ENCODE data around the gene SPDEF.

Gene SPDEF

DNA sequence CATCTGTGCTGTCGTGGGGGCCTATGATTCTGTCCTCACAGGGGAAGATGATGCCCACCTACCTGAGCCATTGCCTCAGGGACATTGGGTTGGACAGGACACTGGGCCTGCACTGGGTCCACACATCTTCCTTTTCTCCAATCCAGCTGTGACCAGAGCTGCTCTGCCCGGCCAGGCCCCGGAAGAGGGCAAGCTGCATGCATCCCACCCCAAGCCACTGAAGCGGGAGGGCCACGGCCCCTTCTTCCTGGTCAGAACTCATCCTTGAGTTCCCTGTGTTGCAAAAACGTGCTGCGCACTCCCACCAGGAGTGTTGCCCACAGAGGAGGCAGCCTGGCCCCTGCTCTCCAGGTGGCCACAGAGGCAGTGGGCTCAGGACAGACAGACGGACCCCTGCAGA is 38.2 kb downstream of the SPDEF start:
- H3K4me3 ChIP-seq (ENCODE audit: low read length) = no peak overlapping the region
- TF ChIP-seq ZNF274 (IDR thresholded peaks at IDR 0.05; ENCODE audit: low read depth, low read length) = no peak

DNA sequence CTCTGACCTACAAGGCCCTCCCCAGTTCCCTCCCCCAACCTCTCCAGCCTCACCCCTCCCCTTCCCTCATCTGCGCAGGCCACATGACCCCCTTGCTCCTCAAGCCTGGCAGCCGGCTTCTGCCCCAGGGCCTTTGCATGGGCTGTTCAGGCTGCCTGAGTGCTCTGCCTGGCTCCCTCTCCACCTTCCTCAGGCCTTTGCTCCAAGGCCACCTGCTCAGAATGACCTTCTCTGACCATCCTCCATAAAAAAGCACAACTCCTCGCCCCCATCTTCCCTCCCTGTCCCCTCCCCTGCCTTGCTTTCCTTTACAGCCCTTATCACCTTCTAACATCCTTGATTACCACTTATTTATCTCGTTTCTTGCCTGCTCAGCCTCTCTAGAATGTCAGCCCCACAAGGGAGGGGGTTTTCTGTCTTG is 38.7 kb downstream of the SPDEF start:
- no peak overlapping the region for H3K4me3 ChIP-seq (ENCODE audit: low read length)
- no peak for TF ChIP-seq ZNF274 (IDR thresholded peaks at IDR 0.05; ENCODE audit: low read depth, low read length)

DNA sequence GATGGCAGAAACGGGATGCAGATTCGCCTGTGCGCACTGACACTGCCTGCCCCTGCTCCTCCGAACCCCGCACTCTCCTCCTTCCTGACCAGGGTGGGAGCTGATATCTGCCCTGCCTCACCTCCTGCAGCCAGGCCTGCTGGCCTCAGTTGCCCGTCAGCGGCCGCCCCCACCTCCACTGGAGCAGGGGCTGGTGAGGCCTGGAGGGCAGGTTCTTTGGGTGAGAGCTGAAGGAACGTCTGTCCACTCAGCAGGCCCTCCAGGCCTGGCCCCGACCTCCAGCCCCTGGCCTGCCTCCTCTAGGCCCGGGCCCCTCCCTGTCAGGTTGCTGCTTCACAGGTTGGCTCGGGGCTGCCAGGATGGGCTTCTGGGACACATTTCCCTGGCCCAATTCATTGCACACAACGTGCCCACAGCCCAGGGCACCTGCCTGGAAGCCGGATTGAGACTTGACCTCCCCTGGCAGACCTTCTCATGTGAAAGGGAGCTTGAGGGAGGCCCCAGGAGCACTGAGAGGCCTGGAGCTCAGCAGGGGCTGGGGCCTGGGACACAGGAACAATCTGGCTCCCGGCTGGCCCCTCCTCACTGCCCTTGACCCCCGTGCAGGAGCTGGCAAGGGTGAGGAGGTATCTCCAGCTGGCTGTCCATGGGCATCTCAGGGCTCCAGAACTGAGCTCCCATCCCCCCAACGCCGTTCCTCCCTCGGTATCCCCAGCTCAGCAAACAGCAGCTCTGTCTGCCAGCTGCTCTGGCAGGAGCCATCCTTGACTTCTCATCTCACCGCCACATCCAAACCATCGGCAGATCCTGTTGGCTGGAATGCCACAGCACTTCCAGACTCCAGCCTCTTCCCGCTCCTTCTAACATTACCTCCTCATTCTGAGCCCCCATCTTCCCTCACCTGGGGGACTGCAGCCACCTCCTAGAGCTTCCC is 39.5 kb downstream of the SPDEF start:
- H3K4me3 ChIP-seq (ENCODE audit: low read length) = no peak overlapping the region
- no peak for TF ChIP-seq ZNF274 (IDR thresholded peaks at IDR 0.05; ENCODE audit: low read depth, low read length)

DNA sequence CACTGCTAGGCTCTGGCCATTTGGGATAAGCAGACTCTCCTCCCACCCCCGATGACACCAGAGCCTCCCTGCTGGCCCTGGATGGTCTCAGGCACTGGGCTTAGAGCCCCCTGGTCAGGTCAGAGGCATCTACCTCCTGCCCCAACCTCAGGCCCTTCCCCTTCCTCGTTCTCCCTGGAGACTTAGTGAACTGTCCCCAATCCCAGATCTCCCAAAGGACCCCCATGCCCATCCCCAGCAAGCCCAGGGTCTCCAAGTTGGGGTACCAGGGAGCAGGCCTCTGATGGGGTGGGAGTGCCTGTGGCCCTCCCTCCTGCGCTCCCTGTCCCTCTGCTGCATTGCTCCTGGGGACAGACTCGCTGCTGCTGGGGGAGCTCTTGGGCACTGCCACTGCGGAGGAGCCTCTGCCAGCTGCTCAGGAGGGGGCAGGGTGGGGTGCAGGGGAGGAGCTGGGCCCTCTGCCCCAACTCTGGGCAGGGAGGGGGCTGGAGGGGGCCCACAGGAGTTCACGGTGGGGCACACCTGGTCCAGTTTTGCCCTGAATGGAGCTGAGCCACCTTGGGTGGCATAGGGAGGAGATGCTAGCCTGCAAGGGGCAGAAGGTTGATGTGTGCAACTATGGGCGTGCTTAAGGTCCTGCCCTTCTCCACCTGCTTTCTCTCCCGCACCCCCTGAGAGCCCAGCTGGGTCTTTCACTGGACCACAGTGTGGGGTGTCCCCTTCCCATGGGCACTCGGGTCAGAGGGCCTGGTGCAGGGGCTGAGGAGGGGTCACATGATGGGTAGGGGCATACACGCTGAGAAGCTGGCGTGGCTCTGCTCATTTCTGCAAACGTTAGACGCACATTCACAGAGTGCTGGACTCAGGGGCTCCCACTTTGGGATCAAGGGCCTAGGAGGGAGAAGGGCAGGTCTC is 40.4 kb downstream of the SPDEF start:
- no peak for TF ChIP-seq ZNF274 (IDR thresholded peaks at IDR 0.05; ENCODE audit: low read depth, low read length)
- H3K4me3 ChIP-seq (ENCODE audit: low read length) = no peak overlapping the region

DNA sequence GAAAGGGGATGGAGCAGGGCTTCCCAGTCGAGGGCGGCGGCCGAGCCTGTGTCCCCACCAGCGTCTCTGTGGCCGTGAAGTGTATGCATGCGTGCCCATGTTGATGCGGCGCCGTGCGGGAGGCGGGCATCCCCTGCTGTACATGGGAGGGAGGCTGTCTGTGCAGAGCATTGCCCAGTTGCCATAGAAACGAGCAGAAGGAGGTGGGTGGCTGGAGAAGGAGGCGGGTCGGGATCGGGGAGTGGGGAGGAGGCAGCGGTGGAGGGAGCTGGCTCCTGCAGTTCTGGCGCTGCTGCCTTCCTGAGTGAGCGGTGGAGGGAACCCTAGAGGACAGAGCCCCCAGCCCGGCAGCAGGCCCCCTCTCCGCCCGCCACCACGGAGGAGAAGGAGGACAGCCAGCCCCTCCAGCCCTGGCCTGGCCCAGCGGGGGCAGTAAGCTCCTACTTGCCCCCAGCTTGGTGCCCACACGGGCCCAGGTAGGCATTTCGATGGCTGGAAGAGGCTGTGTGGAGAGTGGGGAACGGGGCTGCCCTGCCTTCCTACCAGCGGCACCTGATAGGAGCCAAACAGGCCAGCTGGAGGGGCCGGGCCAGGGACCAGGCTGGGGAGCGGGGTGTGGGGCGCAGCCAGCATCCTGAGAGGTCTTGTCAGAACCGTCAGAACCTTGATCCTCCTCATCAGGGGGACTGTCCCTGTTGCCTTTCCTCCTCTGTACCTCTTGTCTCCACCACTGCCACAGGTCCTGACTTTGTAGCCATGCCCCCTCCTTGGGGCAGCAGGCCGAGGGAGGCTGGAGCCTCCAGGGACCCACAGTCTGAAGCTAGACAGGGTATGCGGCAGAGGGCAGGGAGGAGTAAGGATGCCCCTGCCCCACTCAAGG is 41.3 kb downstream of the SPDEF start:
- no peak overlapping the region for H3K4me3 ChIP-seq (ENCODE audit: low read length)
- no peak for TF ChIP-seq ZNF274 (IDR thresholded peaks at IDR 0.05; ENCODE audit: low read depth, low read length)

DNA sequence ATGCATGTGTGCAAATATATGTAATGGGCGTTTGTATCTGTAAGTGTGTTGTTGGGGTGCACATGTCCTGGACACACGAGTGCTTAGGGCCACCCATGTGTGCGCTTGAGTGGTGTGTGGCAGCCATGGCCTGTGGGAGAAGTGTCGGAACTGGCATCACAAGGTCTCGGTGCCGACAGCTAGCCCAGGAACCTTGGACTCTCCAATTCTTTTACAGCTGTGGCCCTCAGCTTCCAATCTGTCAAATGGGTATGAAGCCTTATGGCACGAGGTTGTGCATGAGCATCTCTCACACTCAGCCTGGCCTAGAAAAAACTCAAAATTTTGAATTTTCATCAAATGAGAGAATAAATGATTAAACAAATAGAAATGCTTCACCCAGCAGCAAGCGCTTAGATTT is 42.0 kb downstream of the SPDEF start:
- no peak overlapping the region for H3K4me3 ChIP-seq (ENCODE audit: low read length)
- TF ChIP-seq ZNF274 (IDR thresholded peaks at IDR 0.05; ENCODE audit: low read depth, low read length) = no peak

DNA sequence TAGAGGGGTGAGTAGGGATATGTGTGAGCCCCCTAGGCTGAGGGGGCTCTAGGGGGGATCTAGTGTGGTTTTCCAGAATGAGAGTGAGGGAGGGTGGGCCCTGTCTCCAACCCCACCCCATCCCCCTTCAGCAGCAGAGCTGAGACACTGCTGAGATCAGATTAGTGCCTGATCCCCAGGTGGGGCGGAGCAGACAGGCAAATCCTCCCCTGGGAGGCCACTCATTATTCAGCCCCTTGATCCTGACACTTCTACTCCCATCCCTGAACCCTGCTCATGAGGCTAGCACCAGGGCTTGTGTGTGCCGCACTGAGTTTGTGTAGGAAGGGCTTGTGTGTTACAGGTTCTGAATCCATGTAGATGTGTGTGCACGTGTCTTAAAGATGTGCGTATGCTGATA is 42.5 kb downstream of the SPDEF start:
- TF ChIP-seq ZNF274 (IDR thresholded peaks at IDR 0.05; ENCODE audit: low read depth, low read length) = no peak

DNA sequence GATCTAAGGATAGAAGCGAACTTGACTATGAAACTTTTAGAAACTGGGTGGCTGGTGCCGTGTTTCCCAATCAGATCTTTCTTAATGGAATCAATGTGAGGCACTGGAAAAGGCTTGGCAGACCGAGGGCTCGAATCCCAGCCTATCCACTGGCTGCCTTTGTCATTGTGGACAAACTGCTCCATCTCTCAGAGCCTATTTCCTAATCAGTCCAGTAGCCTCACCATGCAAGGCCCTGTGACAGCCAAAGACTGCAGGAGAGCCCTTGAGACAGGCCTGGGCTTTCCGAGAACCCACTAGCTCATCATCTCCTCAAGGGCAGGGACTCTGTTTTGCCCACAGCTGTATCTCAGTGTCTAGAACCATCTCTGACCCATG is 43.4 kb downstream of the SPDEF start:
- H3K4me3 ChIP-seq (ENCODE audit: low read length) = no peak overlapping the region
- no peak for TF ChIP-seq ZNF274 (IDR thresholded peaks at IDR 0.05; ENCODE audit: low read depth, low read length)

More for the DNA sequence above, 42.5 kb downstream of the SPDEF start:
- H3K4me3 ChIP-seq (ENCODE audit: low read length) = no peak overlapping the region

DNA sequence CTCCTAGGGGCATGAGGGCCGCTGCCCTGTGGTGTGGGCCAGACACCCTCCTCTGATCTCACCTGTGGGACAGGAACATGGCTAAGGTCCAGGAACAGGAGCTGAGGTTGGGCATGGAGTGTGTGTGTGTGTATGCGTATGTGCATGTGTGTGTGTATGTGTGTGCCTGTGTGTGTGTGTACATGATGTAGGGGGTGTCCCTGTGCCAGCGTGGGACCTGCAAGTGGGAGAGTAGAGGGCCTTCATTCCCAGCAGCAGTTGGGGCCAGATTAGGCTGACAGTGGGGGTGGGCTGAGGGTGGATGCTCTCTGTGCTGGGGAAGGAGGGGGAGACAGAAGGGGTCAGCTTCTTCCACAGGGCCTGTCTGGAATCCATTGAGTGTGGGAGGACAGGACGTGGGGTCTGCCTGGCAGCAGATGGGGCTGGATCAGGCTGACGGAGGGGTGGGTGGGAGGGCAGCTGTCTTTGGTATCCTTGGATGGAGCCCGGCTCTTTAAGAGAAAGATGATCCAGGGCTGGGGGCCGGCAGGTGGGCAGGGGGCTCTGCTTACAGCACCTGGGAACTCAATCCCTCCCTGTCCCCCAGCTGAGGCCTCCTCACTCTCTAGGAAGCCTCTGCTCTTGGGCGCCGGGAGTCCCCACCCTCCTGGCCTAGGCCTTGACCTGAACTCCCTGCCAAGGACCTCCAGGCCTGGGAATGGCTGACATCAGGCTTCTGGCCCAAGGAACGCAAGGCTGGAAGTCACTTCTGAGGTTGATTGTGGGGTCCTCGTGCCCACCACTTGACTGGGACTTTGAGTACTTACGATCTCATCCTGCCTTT is 44.0 kb downstream of the SPDEF start:
- TF ChIP-seq ZNF274 (IDR thresholded peaks at IDR 0.05; ENCODE audit: low read depth, low read length) = no peak
- H3K4me3 ChIP-seq (ENCODE audit: low read length) = no peak overlapping the region

DNA sequence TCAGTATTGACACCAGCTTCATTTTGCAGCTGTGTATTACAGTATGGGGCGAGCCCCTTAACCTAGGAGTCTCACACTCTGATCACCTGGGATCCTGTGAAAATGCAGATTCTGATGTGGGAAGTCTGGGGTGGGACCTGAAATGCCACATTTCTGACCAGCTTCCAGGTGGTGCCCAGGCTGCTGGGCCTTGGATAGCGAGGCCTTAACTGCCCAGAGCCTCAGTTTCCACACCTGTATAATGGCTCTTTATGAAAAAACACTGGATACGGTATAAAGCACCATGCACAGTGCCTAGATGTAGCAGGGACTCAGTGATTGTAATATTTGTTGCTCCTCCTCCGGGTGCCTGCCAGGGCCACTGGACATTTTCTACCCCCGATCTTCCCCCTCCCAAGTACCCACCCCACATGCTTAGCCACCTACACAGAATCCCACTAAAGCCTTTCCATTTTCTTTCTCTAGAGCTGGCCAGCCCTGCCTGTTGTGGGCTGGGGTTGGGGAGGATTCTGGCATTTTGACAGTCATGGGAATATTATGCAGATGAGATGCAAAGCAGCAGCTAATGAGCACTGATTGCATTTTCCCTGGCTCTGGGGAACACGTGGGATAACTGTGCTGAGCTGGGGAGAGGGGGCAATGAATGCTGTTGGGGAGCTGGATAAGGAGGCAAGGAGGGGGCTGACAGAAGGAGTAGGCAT is 44.8 kb downstream of the SPDEF start:
- H3K4me3 ChIP-seq (ENCODE audit: low read length) = no peak overlapping the region
- no peak for TF ChIP-seq ZNF274 (IDR thresholded peaks at IDR 0.05; ENCODE audit: low read depth, low read length)

DNA sequence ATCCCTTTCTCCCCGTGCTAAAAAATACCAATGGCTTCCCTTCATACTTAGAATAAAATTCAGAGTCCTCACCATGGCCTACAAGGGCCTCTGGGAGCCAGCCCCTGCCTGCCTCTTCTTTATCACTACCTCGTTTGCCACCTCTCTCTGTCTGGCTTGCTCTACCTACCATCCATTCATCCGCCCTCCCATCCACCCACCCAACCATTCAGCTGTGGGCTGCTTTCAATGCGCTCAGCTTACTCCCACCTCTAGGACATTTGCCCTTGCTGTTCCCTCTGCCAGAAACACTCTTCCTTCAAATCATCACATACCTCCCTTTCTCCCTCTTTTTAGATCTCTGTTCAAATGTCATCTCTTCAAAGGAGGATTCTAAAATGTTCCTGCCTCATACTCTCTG is 45.8 kb downstream of the SPDEF start:
- H3K4me3 ChIP-seq (ENCODE audit: low read length) = no peak overlapping the region
- TF ChIP-seq ZNF274 (IDR thresholded peaks at IDR 0.05; ENCODE audit: low read depth, low read length) = no peak

DNA sequence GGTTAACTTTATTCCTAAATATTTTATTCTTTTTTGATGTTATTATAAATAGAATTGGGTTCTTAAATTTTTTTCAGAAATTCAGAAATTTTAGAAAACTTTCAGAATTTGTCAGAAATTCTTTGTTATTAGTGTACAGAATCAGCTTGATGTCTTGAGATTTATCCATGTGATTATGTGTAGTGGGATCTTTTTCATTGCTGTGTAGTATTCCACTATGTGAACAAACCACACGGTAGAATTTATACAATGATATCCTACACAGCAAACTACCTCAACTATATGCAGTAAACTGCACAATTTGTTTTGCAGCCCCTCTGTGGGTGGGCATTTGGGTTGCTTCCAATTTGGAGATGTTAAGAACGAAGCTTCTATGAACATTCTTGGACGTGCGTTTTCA is 46.3 kb downstream of the SPDEF start:
- no peak overlapping the region for H3K4me3 ChIP-seq (ENCODE audit: low read length)

More for the DNA sequence above, 46.3 kb downstream of the SPDEF start:
- TF ChIP-seq ZNF274 (IDR thresholded peaks at IDR 0.05; ENCODE audit: low read depth, low read length) = no peak

All from GM08714 (cell line).